Measurements from ENCODE around the gene MRTFB. TPM values are rescaled to one million over a fixed set of nuclear protein-coding genes. Genes with fewer than 3 reads are reported as not detected.

Gene MRTFB
- total and polyA plus RNA-seq, 4 experiments from 2014 or later: 6.1 to 26.7 (median 15.6) TPM

DNA sequence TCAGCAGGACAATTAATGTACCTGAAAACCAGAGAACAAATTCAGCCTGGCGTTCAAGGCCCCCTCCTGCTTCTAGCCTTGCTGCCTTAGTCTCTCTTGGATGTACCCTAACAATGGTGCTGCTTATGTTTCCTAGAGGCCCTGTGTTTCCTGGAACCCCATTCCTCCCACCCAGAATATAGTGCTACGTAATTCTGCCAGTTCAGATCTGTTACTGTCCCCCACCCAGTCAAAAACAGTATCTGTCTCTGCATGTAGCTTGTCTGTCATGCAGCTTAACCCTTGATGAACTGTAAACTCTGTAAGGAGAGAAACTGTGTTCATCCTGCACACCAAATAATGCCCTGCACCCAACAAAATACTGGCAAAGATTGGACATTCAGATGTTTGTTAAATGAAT is 6.8 kb downstream of the MRTFB start:
- no peak for DNase-seq
- no peak overlapping the region for H3K4me3 ChIP-seq (ENCODE audit: low read length in 2 of 2)
- Mint-ChIP-seq H3K4me1 (peaks cover 0 to 9% (median 6%) of the 10 kb centered on the region in 4 donors), H3K9me3 (no peaks in the 10 kb centered on the region), H3K4me3 (no peak overlapping the region), H3K36me3 (peaks cover 19 to 25% of the 10 kb centered on the region in 2 donors), H3K27ac (peak overlapping the region in 1 of 7 donors; percentile 63), H3K27me3 (no peaks in the 10 kb centered on the region)
- ChIA-PET POLR2A (ENCODE audit: partially characterized antibody) (no interaction called here), CTCF (ENCODE audit: partially characterized antibody) (no interaction called here)
- no peaks in the 10 kb centered on the region for H3K4me1 ChIP-seq (ENCODE audit: insufficient read depth, low read length)
- H3K27ac ChIP-seq (ENCODE audit: low read depth, low read length): no peak overlapping the region
- intact Hi-C loops (cut with micrococcal nuclease): no loop called here
- no peaks in the 10 kb centered on the region for H3K27me3 ChIP-seq (ENCODE audit: insufficient read depth, low read length)
- H3K36me3 ChIP-seq (ENCODE audit: insufficient read depth, low read length): no peaks in the 10 kb centered on the region
- H3K9me3 ChIP-seq (ENCODE audit: control insufficient read depth in 1 of 2, low read length in 2 of 2): no peaks in the 10 kb centered on the region

DNA sequence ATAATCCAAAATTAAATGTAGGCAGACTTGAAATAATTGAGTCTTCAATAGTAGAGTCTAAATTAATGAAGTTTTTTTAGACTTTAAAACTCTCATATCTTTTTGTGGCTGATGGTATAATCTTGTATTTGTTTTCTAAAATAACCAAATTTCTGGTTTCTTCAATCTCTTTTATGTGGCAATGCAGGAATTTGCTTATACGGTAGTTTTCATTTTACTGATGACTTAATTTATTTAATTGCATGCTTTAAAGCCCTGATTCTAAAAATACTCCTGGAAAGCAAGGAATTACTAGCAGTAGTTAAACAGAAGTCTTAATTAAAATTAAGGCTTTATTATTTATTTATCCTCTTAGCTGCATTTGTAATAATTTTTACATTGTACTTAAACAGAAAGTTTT is 15.4 kb downstream of the MRTFB start:
- no peaks in the 10 kb centered on the region for H3K36me3 ChIP-seq (ENCODE audit: insufficient read depth, low read length)
- Mint-ChIP-seq H3K36me3 (peaks cover 12 to 36% of the 10 kb centered on the region in 2 donors), H3K4me3 (no peak overlapping the region), H3K9me3 (no peaks in the 10 kb centered on the region), H3K27me3 (no peaks in the 10 kb centered on the region), H3K27ac (no peak overlapping the region), H3K4me1 (peaks cover 8 to 13% (median 10%) of the 10 kb centered on the region in 4 donors)
- POLR2A ChIA-PET (ENCODE audit: partially characterized antibody): no interaction called here
- CTCF ChIA-PET (ENCODE audit: partially characterized antibody): no interaction called here
- no peak for DNase-seq
- H3K4me1 ChIP-seq (ENCODE audit: insufficient read depth, low read length): no peaks in the 10 kb centered on the region
- H3K27me3 ChIP-seq (ENCODE audit: insufficient read depth, low read length): no peaks in the 10 kb centered on the region
- no peaks in the 10 kb centered on the region for H3K9me3 ChIP-seq (ENCODE audit: control insufficient read depth in 1 of 2, low read length in 2 of 2)
- intact Hi-C loops (cut with micrococcal nuclease): no loop called here
- H3K27ac ChIP-seq (ENCODE audit: low read depth, low read length): no peak overlapping the region
- H3K4me3 ChIP-seq (ENCODE audit: low read length in 2 of 2): no peak overlapping the region

DNA sequence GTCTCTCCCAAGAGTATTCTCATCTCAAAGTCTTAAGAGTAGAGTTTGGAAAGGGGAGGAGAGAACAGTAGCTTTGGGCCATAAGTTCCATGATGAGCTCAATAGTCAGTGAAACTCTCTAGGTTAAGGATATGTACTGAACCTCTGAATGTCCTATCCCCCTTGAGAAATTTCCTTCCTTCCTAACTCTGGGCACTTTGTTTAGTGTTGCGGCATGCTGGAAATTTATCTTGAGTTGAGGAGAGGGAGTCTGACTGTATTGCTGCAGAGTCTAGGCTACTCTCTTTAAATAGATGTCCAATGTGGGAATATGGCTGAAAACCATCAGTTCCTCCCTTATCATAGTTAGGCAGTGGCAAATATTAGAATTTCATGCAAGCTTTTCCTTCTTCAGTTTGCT is 16.1 kb downstream of the MRTFB start:
- H3K27ac ChIP-seq (ENCODE audit: low read depth, low read length): no peak overlapping the region
- DNase-seq: no peak
- H3K4me3 ChIP-seq (ENCODE audit: low read length in 2 of 2): no peak overlapping the region
- Mint-ChIP-seq H3K9me3 (no peaks in the 10 kb centered on the region), H3K27me3 (no peaks in the 10 kb centered on the region), H3K36me3 (peaks cover 9 to 36% of the 10 kb centered on the region in 2 donors), H3K4me3 (no peak overlapping the region), H3K27ac (no peak overlapping the region), H3K4me1 (peaks cover 8 to 16% (median 12%) of the 10 kb centered on the region in 4 donors)
- H3K36me3 ChIP-seq (ENCODE audit: insufficient read depth, low read length): no peaks in the 10 kb centered on the region
- ChIA-PET CTCF (ENCODE audit: partially characterized antibody) (no interaction called here), POLR2A (ENCODE audit: partially characterized antibody) (no interaction called here)
- H3K9me3 ChIP-seq (ENCODE audit: control insufficient read depth in 1 of 2, low read length in 2 of 2): no peaks in the 10 kb centered on the region
- H3K4me1 ChIP-seq (ENCODE audit: insufficient read depth, low read length): no peaks in the 10 kb centered on the region
- no peaks in the 10 kb centered on the region for H3K27me3 ChIP-seq (ENCODE audit: insufficient read depth, low read length)
- intact Hi-C loops (cut with micrococcal nuclease): no loop called here

DNA sequence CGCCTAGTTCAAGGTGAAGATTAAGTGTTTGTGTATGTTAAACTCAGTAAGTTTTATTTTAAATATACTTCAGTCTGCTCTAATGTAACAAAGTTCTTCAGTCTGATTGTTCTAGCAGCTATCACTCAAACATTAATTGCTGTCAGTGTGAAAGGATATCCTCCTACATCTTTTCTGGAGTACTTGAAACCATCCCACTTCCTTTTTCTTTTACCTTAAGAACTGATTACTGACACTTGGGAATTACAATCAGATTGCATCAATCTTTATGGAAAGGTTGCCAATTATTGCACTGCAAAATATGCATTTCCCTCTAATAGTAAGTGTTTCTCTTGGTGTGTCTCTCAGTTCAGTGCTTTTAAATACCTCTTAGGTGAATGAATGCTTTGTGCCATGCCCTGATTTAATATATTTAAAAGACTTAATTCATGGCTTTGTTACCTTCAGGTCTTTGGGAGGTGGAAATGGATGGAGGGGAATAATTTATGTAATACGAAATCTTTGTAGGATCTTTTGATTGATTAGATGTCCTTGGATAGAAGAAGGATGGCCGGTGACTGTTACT is 16.6 kb downstream of the MRTFB start:
- no peaks in the 10 kb centered on the region for H3K9me3 ChIP-seq (ENCODE audit: control insufficient read depth in 1 of 2, low read length in 2 of 2)
- Mint-ChIP-seq H3K4me3 (no peak overlapping the region), H3K9me3 (no peaks in the 10 kb centered on the region), H3K27me3 (no peaks in the 10 kb centered on the region), H3K4me1 (peaks cover 9 to 21% (median 13%) of the 10 kb centered on the region in 4 donors), H3K27ac (no peak overlapping the region), H3K36me3 (peaks cover 7 to 33% of the 10 kb centered on the region in 2 donors)
- no peak overlapping the region for H3K4me3 ChIP-seq (ENCODE audit: low read length in 2 of 2)
- H3K27me3 ChIP-seq (ENCODE audit: insufficient read depth, low read length): no peaks in the 10 kb centered on the region
- no peak for DNase-seq
- intact Hi-C loops (cut with micrococcal nuclease): no loop called here
- no peak overlapping the region for H3K27ac ChIP-seq (ENCODE audit: low read depth, low read length)
- CTCF ChIA-PET (ENCODE audit: partially characterized antibody): no interaction called here
- H3K36me3 ChIP-seq (ENCODE audit: insufficient read depth, low read length): no peaks in the 10 kb centered on the region
- POLR2A ChIA-PET (ENCODE audit: partially characterized antibody): no interaction called here
- H3K4me1 ChIP-seq (ENCODE audit: insufficient read depth, low read length): no peaks in the 10 kb centered on the region

DNA sequence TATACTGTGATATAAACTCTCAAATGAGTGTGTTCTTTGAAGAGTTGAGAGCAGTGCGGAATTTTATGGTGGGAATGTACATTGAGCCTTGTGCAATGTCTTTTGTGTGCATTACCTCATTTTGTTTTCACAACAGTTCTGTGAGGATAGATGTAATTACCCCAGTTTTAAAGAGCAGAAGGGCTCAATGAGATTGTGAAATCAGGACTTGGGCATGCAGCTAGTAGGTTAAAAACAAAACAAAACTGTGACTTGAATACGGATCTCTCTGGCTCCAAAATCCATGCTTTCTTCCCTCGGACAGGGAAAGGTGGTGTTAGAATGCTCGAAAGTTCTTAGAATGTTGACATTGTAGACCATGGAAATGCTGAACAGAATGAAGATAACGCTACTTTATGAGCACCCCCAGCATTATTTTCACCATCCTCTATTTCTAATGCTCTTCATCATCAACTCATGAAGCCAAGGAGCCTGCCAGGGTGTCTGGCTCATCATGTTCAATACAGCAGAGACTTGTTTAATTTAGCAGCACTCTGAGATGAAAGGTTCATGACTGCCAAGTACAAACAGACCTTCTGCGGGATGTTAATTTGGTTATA is 17.1 kb downstream of the MRTFB start:
- Mint-ChIP-seq H3K36me3 (peaks cover 7 to 33% of the 10 kb centered on the region in 2 donors), H3K27ac (no peak overlapping the region), H3K9me3 (no peaks in the 10 kb centered on the region), H3K27me3 (no peaks in the 10 kb centered on the region), H3K4me3 (no peak overlapping the region), H3K4me1 (peaks cover 9 to 21% (median 13%) of the 10 kb centered on the region in 4 donors)
- Histone ChIP-seq H3K4me3 (ENCODE audit: low read length in 2 of 2) (no peak overlapping the region), H3K9me3 (ENCODE audit: control insufficient read depth in 1 of 2, low read length in 2 of 2) (no peaks in the 10 kb centered on the region), H3K4me1 (ENCODE audit: insufficient read depth, low read length) (no peaks in the 10 kb centered on the region), H3K27me3 (ENCODE audit: insufficient read depth, low read length) (no peaks in the 10 kb centered on the region), H3K27ac (ENCODE audit: low read depth, low read length) (no peak overlapping the region), H3K36me3 (ENCODE audit: insufficient read depth, low read length) (no peaks in the 10 kb centered on the region)
- DNase-seq: no peak
- intact Hi-C loops (cut with micrococcal nuclease): no loop called here
- ChIA-PET CTCF (ENCODE audit: partially characterized antibody) (no interaction called here), POLR2A (ENCODE audit: partially characterized antibody) (no interaction called here)

DNA sequence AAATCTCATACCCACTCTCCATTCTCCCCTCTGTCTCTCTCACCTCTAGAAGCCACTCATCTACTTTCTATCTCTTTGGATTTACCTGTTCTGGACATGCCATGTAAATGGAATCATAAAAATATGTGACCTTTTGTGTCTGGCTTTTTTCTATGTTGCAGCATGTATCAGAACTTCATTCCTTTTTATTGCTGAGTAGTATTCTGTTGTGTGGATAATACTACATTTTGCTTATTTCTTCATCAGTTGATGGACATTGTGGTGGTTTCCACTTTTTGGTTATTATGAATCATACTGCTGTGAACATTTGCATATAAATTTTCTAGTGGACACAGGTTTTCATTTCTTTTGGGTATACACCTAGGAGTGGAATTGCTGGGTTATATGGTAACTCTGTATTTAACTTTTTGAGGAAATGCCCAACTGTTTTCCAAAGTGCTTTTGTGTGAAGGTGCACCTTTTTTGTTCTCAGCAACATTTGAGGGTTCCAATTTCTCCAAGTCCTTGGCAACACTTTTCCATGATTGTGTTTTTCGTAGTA is 18.2 kb downstream of the MRTFB start:
- CTCF ChIA-PET (ENCODE audit: partially characterized antibody): no interaction called here
- Histone ChIP-seq H3K4me1 (ENCODE audit: insufficient read depth, low read length) (no peaks in the 10 kb centered on the region), H3K36me3 (ENCODE audit: insufficient read depth, low read length) (no peaks in the 10 kb centered on the region), H3K9me3 (ENCODE audit: control insufficient read depth in 1 of 2, low read length in 2 of 2) (no peaks in the 10 kb centered on the region), H3K27ac (ENCODE audit: low read depth, low read length) (no peak overlapping the region), H3K4me3 (ENCODE audit: low read length in 2 of 2) (no peak overlapping the region), H3K27me3 (ENCODE audit: insufficient read depth, low read length) (no peaks in the 10 kb centered on the region)
- POLR2A ChIA-PET (ENCODE audit: partially characterized antibody): no interaction called here
- intact Hi-C loops (cut with micrococcal nuclease): no loop called here
- H3K9me3 Mint-ChIP-seq: no peaks in the 10 kb centered on the region
- H3K4me1 Mint-ChIP-seq: peaks cover 10 to 21% (median 13%) of the 10 kb centered on the region in 4 donors
- DNase-seq: no peak
- peaks cover 3 to 27% of the 10 kb centered on the region in 2 donors for H3K36me3 Mint-ChIP-seq
- no peak overlapping the region for H3K4me3 Mint-ChIP-seq
- no peaks in the 10 kb centered on the region for H3K27me3 Mint-ChIP-seq
- no peak overlapping the region for H3K27ac Mint-ChIP-seq

DNA sequence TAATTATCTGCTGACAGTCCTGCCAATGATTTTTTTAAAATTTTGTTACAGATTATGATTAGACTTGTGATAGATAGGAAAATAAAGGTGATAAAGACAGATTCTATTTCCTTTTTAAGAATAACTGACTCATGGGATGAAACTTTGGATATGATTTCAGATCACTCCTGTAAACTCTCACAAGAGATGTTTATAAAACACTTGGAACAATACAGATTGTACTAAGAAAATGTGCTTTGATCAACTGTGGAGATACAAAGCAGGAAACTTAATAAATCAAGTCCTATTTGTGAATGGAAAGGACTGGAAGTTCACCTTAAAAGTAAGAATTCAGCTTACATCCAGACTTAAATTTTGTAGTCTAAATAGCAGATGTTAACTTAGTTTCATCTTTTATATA is 21.4 kb downstream of the MRTFB start:
- peaks cover 10 to 21% (median 14%) of the 10 kb centered on the region in 4 donors for H3K4me1 Mint-ChIP-seq
- no peak overlapping the region for H3K27ac Mint-ChIP-seq
- Histone ChIP-seq H3K4me3 (ENCODE audit: low read length in 2 of 2) (no peak overlapping the region), H3K4me1 (ENCODE audit: insufficient read depth, low read length) (no peaks in the 10 kb centered on the region), H3K27ac (ENCODE audit: low read depth, low read length) (no peak overlapping the region), H3K9me3 (ENCODE audit: control insufficient read depth in 1 of 2, low read length in 2 of 2) (no peaks in the 10 kb centered on the region), H3K36me3 (ENCODE audit: insufficient read depth, low read length) (no peaks in the 10 kb centered on the region), H3K27me3 (ENCODE audit: insufficient read depth, low read length) (no peaks in the 10 kb centered on the region)
- intact Hi-C loops (cut with micrococcal nuclease): no loop called here
- DNase-seq: no peak
- H3K4me3 Mint-ChIP-seq: no peak overlapping the region
- peaks cover 3 to 35% of the 10 kb centered on the region in 2 donors for H3K36me3 Mint-ChIP-seq
- peaks cover 0 to 3% (median 0%) of the 10 kb centered on the region in 8 donors for H3K9me3 Mint-ChIP-seq
- no peaks in the 10 kb centered on the region for H3K27me3 Mint-ChIP-seq
- POLR2A ChIA-PET (ENCODE audit: partially characterized antibody): interaction anchor here (1.6 kb wide), 1 partner anchor 14 kb away, joined by 4 read pairs; no protein-coding TSS in a partner anchor
- CTCF ChIA-PET (ENCODE audit: partially characterized antibody): no interaction called here

Data from CD4-positive, alpha-beta memory T cell (primary cell).